Right lobe of liver (tissue), 6 donors: Measurements from ENCODE around the gene GSKIP. TPM values are rescaled to one million over a fixed set of nuclear protein-coding genes. Genes with fewer than 3 reads are reported as not detected.
"Not testable (repeated sequence)": the region's sequence is repeated elsewhere in the genome, so short reads cannot be mapped to it uniquely, and the experiment has no call there.

Experiments
- ATAC-seq, 4 donors: fragments of 200-7000 bp; cut with Tn5 transposase; one replicate each; pipeline ENCODE4 v1.9.1; 2020; ENCODE audit warnings: mild to moderate bottlenecking in 4 of 4, moderate library complexity in 4 of 4
- DNase-seq, 3 donors: peaks; one replicate each; pipeline ENCODE4 v3.0.0-alpha.2; 2020
- H3K27ac ChIP-seq, 3 donors: fragments of 200-600 bp; one replicate each; pipeline ENCODE4 v1.8.0; 2022
- H3K27me3 ChIP-seq, 2 donors: fragments of 200-600 bp; one replicate each; pipeline ENCODE4 v1.8.0; 2022
- H3K36me3 ChIP-seq, 4 donors: fragments of 200-600 bp; sonication (generic) in 1 of 4; one replicate each; pipeline versions ENCODE4 v1.5.1 to v1.8.0; 2017 to 2022; ENCODE audit warnings: control low read depth in 1 of 4
- H3K4me1 ChIP-seq, 4 donors: fragments of 200-600 bp; sonication (generic) in 1 of 4; one replicate each; pipeline versions ENCODE4 v1.5.1 to v1.8.0; 2017 to 2022; ENCODE audit warnings: control low read depth in 1 of 4
- H3K4me3 ChIP-seq, 3 donors: fragments of 200-600 bp; one replicate each; pipeline ENCODE4 v1.8.0; 2022
- H3K9me3 ChIP-seq, 4 donors: fragments of 200-600 bp; sonication (generic) in 1 of 4; one replicate each; pipeline versions ENCODE4 v1.5.1 to v1.8.0; 2017 to 2022; ENCODE audit warnings: control low read depth in 1 of 4
- POLR2A ChIP-seq: fragments of 450-650 bp; IDR thresholded peaks from one replicate; pipeline ENCODE4 v1.6.1; 2017; ENCODE audit warnings: antibody characterized with exemption, mild to moderate bottlenecking
- WGBS: methylation state at CpG from one replicate; pipeline ENCODE4 v1.1.6; 2018; ENCODE audit warnings: low coverage, low lambda C conversion rate; ENCODE audit not compliant: insufficient coverage; ENCODE audit errors: missing lambda C conversion rate; 5-methylcytosine and 5-hydroxymethylcytosine counted together
- intact Hi-C, 2 donors: fragments of 100-400 bp; cut with DNase I; formaldehyde crosslinking; loops; one replicate each; pipeline versions ENCODE4 v1.11.2 to v1.14.1; 2022
- total RNA-seq, 6 experiments: library from RNA; depleted of rRNA in 2 of 6; stranded (reverse); fragments of >200 nt in 2 of 6; fragmentation: NEBNext Ultra II Directional in 3 of 6; extraction: Animal tissue kit (Norgen Biotek cat#: 25700) in 3 of 6; gene quantifications; one replicate each; pipeline versions ENCODE4 v1.1.0 to v1.2.4, GENCODE V29; 2016 to 2023
- TF ChIP-seq, protein P1 (sequence below), 4 donors: fragments of 200-600 bp in 3 of 4; fragments of 450-650 bp in 1 of 4; IDR thresholded peaks; one replicate each; pipeline versions ENCODE4 v1.5.1 to v1.8.0; 2016 to 2022; ENCODE audit warnings: antibody characterized with exemption in 4 of 4, mild to moderate bottlenecking in 2 of 4
- donor health status: DM: no; HTN: yes; CAD: no.
- donor health status: DM: no; HTN: no; CAD: no.
- donor health status: DM: no; HTN: no; CAD: no.
- donor health status: DM: no; HTN: yes; CAD: no.
- donor health status: DM: no; HTN: yes; CAD: no.

GSKIP gene
- total RNA-seq, 6 experiments from 2014 or later: 7.4 to 25.2 (median 15.5) TPM

DNA sequence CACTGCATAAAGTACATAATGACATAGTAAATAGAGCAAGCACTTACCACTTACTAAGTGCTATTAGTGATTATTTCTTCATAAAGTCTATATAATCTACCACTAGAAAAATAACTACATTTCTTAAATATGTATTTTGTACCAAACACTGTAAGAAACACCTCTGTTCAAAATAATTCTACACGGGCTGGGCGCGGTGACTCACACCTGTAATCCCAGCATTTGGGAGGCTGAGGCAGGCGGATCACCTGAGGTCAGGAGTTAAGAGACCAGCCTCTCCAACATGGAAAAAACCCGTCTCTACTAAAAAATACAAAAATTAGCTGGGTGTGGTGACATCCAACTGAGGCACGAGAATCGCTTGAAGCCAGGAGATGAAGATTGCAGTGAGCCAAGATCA, 39.1 kb upstream of the GSKIP start:
- whole genome bisulfite sequencing: 92% methylated on average over 7 of the region's 7 CpGs
- no peaks in the 10 kb centered on the region for H3K9me3 ChIP-seq
- ATAC-seq (no peak), DNase-seq (no peak)
- no peak for TF ChIP-seq POLR2A
- TF ChIP-seq, protein P1, sequence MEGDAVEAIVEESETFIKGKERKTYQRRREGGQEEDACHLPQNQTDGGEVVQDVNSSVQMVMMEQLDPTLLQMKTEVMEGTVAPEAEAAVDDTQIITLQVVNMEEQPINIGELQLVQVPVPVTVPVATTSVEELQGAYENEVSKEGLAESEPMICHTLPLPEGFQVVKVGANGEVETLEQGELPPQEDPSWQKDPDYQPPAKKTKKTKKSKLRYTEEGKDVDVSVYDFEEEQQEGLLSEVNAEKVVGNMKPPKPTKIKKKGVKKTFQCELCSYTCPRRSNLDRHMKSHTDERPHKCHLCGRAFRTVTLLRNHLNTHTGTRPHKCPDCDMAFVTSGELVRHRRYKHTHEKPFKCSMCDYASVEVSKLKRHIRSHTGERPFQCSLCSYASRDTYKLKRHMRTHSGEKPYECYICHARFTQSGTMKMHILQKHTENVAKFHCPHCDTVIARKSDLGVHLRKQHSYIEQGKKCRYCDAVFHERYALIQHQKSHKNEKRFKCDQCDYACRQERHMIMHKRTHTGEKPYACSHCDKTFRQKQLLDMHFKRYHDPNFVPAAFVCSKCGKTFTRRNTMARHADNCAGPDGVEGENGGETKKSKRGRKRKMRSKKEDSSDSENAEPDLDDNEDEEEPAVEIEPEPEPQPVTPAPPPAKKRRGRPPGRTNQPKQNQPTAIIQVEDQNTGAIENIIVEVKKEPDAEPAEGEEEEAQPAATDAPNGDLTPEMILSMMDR (IDR thresholded peaks at IDR 0.05): no peak
- H3K27me3 ChIP-seq: no peaks in the 10 kb centered on the region
- intact Hi-C loops: no loop called here
- H3K27ac ChIP-seq: no peak overlapping the region
- H3K4me1 ChIP-seq: no peaks in the 10 kb centered on the region
- H3K4me3 ChIP-seq: no peak overlapping the region
- H3K36me3 ChIP-seq: peaks cover 0 to 68% (median 7%) of the 10 kb centered on the region in 4 donors

DNA sequence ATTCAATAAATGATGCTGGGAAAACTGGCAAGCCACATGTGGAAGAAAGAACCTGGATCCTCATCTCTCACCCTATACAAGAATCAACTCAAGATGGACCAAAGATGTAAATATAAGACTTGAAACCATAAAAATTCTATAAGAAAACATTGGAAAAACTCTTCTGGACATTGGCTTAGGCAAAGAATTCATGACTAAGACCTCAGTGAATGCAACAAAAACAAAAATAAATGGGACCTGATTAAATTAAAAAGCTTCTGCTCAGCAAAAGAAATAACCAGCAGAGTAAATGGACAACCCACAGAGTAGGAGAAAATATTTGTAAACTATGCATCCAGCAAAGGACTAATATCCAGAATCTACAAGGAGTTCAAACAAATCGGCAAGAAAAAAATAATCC, 24.8 kb upstream of the GSKIP start:
- H3K27ac ChIP-seq: no peak overlapping the region
- 100% methylated on average over 1 of the region's 1 CpG for WGBS
- ATAC-seq: no peak
- H3K4me1 ChIP-seq: no peaks in the 10 kb centered on the region
- intact Hi-C loops: no loop called here
- no peak overlapping the region for H3K4me3 ChIP-seq
- no peaks in the 10 kb centered on the region for H3K27me3 ChIP-seq
- peaks cover 0 to 15% (median 3%) of the 10 kb centered on the region in 4 donors for H3K36me3 ChIP-seq
- no peak for TF ChIP-seq POLR2A
- TF ChIP-seq, protein P1 (IDR thresholded peaks at IDR 0.05): no peak
- no peak for DNase-seq
- H3K9me3 ChIP-seq: no peaks in the 10 kb centered on the region

DNA sequence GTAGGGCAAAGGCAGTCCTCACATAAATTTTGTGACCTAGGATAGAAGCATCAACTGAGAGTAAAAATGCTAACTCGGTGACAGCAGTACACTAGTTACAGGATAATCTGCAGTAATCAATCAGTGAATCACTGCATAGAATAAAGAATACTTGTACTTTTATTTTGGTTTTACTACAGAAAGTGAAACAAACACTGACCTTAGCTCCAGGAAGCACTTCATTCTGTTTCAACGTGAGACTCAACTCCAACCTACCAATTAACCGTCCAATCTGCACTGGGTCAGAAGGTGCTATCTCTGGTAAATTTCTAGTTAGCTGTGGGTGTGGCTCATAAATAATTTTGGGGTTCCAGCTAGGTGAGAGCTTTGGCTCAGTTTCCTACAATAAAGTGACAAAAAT, 22.0 kb upstream of the GSKIP start:
- TF ChIP-seq, protein P1 (IDR thresholded peaks at IDR 0.05): no peak
- TF ChIP-seq POLR2A: no peak
- ATAC-seq: no peak
- intact Hi-C loops: no loop called here
- Histone ChIP-seq H3K27me3 (no peaks in the 10 kb centered on the region), H3K9me3 (no peaks in the 10 kb centered on the region), H3K36me3 (peaks cover 0 to 15% (median 3%) of the 10 kb centered on the region in 4 donors), H3K4me3 (no peak overlapping the region), H3K4me1 (no peaks in the 10 kb centered on the region), H3K27ac (no peak overlapping the region)
- no peak for DNase-seq
- 69% methylated on average over 3 of the region's 3 CpGs for WGBS

DNA sequence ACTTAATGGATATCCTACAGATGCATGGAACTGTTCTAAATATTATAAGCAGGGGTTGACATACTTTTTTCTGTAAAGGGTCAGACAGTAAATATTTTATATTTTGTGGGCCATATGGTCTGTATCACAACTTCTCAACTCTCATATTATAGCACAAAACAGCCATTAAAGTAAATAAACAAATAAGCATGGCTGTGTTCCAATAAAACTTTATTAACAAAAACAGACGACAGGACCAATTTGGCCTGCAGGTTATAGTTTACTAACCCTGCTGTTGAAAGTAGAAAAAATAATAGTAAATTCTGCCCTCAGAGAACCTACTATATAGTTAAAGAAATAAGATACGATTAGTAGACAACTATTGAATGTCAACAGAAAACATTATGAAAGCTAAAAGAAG, 17.7 kb upstream of the GSKIP start:
- intact Hi-C loops: no loop called here
- peaks cover 0 to 2% (median 0%) of the 10 kb centered on the region in 4 donors for H3K36me3 ChIP-seq
- TF ChIP-seq, protein P1 (IDR thresholded peaks at IDR 0.05): no peak
- TF ChIP-seq POLR2A: no peak
- no peaks in the 10 kb centered on the region for H3K27me3 ChIP-seq
- no peaks in the 10 kb centered on the region for H3K4me1 ChIP-seq
- no peak for ATAC-seq
- H3K4me3 ChIP-seq: no peak overlapping the region
- WGBS: 72% methylated on average over 2 of the region's 2 CpGs
- no peak overlapping the region for H3K27ac ChIP-seq
- no peaks in the 10 kb centered on the region for H3K9me3 ChIP-seq
- DNase-seq: no peak

DNA sequence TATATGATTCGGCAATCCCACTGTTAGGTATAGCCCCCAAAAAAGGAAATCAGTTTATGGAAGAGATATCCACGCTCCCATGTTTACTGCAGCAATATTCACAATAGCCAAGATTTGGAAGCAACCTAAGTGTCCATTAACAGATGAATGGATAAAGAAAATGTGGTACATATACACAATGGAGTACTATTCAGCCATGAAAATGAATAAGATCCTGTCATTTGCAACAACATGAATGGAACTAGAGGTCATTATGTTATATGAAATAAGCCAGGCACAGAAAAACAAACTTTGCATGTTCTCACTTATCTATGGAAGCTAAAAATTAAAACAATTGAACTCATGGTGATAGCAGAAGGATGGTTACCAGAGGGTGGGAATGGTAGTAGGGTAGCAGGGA, 15.4 kb upstream of the GSKIP start:
- 92% methylated on average over 2 of the region's 2 CpGs for WGBS
- DNase-seq, H3K27me3 ChIP-seq, H3K36me3 ChIP-seq, H3K9me3 ChIP-seq, H3K27ac ChIP-seq, ATAC-seq, H3K4me3 ChIP-seq, H3K4me1 ChIP-seq, intact Hi-C loops: not testable (repeated sequence)
